Testis (tissue), 3 donors: ENCODE results near the gene EML2. TPM values are rescaled to one million over a fixed set of nuclear protein-coding genes. Genes with fewer than 3 reads are reported as not detected.
"Not testable (repeated sequence)": the region's sequence is repeated elsewhere in the genome, so short reads cannot be mapped to it uniquely, and the experiment has no call there.

Source experiments
- DNase-seq: peaks from one replicate; pipeline ENCODE4 v3.0.0-alpha.2; 2019
- H3K27ac ChIP-seq, 2 donors: fragments of 200-600 bp; sonication (generic); one replicate each; pipeline ENCODE4 v1.5.1; 2019
- H3K27me3 ChIP-seq: fragments of 200-600 bp; sonication (generic); one replicate; pipeline ENCODE4 v1.5.1; 2019
- H3K36me3 ChIP-seq: fragments of 200-600 bp; sonication (generic); one replicate; pipeline ENCODE4 v1.5.1; 2017; ENCODE audit warnings: low read depth; ENCODE audit errors: missing control alignments
- H3K4me1 ChIP-seq: fragments of 200-600 bp; sonication (generic); one replicate; pipeline ENCODE4 v1.5.1; 2019
- H3K4me3 ChIP-seq, 2 donors: fragments of 200-600 bp; sonication (generic); one replicate each; pipeline ENCODE4 v1.5.1; 2017 to 2019
- H3K9me3 ChIP-seq: fragments of 200-600 bp; sonication (generic); one replicate; pipeline ENCODE4 v1.5.1; 2017
- POLR2A ChIP-seq: fragments of 450-650 bp; IDR thresholded peaks from one replicate; pipeline ENCODE4 v1.6.1; 2017; ENCODE audit warnings: antibody characterized with exemption, mild to moderate bottlenecking, moderate library complexity
- WGBS, 2 donors: methylation state at CpG; one replicate each; pipeline ENCODE4 v1.1.5; 2018; 5-methylcytosine and 5-hydroxymethylcytosine counted together
- intact Hi-C: fragments of 100-400 bp; cut with DNase I; formaldehyde crosslinking; loops from one replicate; pipeline ENCODE4 v1.15.1; 2023; ENCODE audit warnings: low total_unique reads
- polyA plus RNA-seq: library from polyadenylated mRNA; stranded (reverse); fragments of 350-450 nt; fragmentation: Illumina TruSeq; extraction: RNeasy Lipid Tissue Mini Kit (QIAGEN cat#74804); gene quantifications from one replicate; pipeline ENCODE4 v1.2.3, GENCODE V29; 2014; ENCODE audit warnings: low read depth, low replicate concordance; ENCODE audit not compliant: insufficient read depth
- total RNA-seq, 2 donors: library from RNA; depleted of rRNA; stranded (reverse); fragments of >200 nt; gene quantifications; one replicate each; pipeline ENCODE4 v1.2.3, GENCODE V29; 2016
- TF ChIP-seq, protein P1 (sequence below), 3 experiments: fragments of 450-650 bp in 2 of 3; fragments of 200-600 bp in 1 of 3; sonication (generic) in 1 of 3; IDR thresholded peaks; one replicate each; pipeline ENCODE4 v1.5.1; 2016 to 2019; ENCODE audit warnings: antibody characterized with exemption in 3 of 3, mild to moderate bottlenecking in 2 of 3, moderate library complexity in 1 of 3

The EML2 gene
- total and polyA plus RNA-seq, 3 donors from 2014 or later, result 28.5 to 48.4 (median 36.3) TPM

DNA sequence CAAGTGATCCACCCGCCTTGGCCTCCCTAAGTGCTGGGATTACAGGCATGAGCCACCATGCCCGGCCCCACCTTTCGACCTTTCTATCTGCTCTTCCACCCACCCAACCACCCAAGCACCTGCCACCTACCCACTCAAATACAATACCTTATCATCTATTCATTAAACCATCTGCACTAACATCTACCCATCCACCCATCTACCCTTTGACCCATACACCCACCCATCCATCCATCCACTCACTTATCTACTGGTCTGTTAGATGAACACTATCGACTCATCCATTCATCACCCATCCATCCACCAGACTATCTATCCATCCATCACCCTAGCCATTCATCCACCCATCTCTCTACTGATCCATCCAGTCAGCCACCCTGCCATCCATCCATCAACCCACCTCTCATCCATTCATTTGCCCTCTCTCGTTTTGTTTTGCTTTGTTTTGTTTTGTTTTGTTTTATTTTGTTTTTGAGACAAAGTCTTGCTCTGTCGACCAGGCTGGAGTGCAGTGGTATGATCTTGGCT lies 17.2 kb downstream of the EML2 start:
- H3K27me3 ChIP-seq, result no peaks in the 10 kb centered on the region
- 90 to 91% methylated on average over 6 of the region's 6 CpGs for WGBS, 2 donors
- no peaks in the 10 kb centered on the region for H3K9me3 ChIP-seq

DNA sequence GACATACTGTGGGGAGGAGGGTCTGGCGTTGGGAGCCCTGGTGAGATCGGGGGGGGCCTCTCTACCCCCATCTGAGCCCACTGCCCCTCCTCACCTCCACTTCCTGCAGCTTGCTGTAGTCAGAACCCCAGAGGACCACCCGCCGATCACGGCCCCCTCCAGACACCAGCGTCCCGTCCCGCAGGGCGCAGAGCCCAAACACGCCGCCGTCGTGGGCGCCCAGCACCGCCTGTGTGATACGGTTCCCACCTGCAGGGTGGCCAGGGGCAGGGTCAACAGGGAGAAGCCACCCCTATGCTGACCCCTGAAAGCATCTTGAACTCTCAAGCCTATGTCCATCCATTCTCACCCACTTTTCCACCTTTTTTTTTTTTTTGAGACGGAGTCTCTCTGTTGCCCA lies 17.8 kb downstream of the EML2 start:
- Histone ChIP-seq H3K9me3 (no peaks in the 10 kb centered on the region), H3K27me3 (no peaks in the 10 kb centered on the region), H3K27ac (no peak overlapping the region), H3K4me1 (no peaks in the 10 kb centered on the region), H3K4me3 (no peak overlapping the region), H3K36me3 (no peaks in the 10 kb centered on the region)
- intact Hi-C loops, result no loop called here
- TF ChIP-seq, protein P1, sequence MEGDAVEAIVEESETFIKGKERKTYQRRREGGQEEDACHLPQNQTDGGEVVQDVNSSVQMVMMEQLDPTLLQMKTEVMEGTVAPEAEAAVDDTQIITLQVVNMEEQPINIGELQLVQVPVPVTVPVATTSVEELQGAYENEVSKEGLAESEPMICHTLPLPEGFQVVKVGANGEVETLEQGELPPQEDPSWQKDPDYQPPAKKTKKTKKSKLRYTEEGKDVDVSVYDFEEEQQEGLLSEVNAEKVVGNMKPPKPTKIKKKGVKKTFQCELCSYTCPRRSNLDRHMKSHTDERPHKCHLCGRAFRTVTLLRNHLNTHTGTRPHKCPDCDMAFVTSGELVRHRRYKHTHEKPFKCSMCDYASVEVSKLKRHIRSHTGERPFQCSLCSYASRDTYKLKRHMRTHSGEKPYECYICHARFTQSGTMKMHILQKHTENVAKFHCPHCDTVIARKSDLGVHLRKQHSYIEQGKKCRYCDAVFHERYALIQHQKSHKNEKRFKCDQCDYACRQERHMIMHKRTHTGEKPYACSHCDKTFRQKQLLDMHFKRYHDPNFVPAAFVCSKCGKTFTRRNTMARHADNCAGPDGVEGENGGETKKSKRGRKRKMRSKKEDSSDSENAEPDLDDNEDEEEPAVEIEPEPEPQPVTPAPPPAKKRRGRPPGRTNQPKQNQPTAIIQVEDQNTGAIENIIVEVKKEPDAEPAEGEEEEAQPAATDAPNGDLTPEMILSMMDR (IDR thresholded peaks at IDR 0.05), result no peak
- no peak for TF ChIP-seq POLR2A
- DNase-seq, result no peak
- WGBS, 2 donors, result 91 to 94% methylated on average over 16 to 17 of the region's 17 CpGs

More for the DNA sequence above, 17.2 kb downstream of the EML2 start:
- H3K4me3 ChIP-seq, result no peak overlapping the region
- DNase-seq, result no peak
- TF ChIP-seq POLR2A, result no peak
- TF ChIP-seq, protein P1 (IDR thresholded peaks at IDR 0.05), result no peak
- H3K4me1 ChIP-seq, result no peaks in the 10 kb centered on the region
- no peaks in the 10 kb centered on the region for H3K36me3 ChIP-seq
- intact Hi-C loops, result no loop called here
- H3K27ac ChIP-seq, result no peak overlapping the region

DNA sequence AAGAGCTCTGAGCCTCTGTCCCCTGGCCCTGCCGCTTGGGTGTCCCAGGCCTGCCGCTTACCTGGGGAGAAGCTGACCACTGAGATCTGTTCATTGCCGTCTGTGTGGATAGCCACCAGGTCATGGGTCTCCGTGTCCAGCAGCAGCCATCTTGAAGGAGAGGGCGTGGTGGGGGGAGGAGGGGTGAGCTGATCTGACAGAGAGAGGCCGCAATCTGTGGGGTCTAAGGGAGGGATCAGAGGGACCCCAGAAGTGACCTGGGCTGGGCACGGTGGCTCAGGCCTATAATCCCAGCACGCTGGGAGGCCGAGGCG lies 22.5 kb downstream of the EML2 start:
- no peaks in the 10 kb centered on the region for H3K9me3 ChIP-seq
- no peaks in the 10 kb centered on the region for H3K4me1 ChIP-seq
- no peak for DNase-seq
- H3K27ac ChIP-seq, result no peak overlapping the region
- TF ChIP-seq, protein P1 (IDR thresholded peaks at IDR 0.05), result no peak
- no peak for TF ChIP-seq POLR2A
- WGBS, 2 donors, result 54 to 77% methylated on average over 7 to 10 of the region's 10 CpGs
- H3K27me3 ChIP-seq, result no peaks in the 10 kb centered on the region
- H3K4me3 ChIP-seq, result peak overlapping the region; percentile 29 to 38
- H3K36me3 ChIP-seq, result no peaks in the 10 kb centered on the region
- intact Hi-C loops, result no loop called here

DNA sequence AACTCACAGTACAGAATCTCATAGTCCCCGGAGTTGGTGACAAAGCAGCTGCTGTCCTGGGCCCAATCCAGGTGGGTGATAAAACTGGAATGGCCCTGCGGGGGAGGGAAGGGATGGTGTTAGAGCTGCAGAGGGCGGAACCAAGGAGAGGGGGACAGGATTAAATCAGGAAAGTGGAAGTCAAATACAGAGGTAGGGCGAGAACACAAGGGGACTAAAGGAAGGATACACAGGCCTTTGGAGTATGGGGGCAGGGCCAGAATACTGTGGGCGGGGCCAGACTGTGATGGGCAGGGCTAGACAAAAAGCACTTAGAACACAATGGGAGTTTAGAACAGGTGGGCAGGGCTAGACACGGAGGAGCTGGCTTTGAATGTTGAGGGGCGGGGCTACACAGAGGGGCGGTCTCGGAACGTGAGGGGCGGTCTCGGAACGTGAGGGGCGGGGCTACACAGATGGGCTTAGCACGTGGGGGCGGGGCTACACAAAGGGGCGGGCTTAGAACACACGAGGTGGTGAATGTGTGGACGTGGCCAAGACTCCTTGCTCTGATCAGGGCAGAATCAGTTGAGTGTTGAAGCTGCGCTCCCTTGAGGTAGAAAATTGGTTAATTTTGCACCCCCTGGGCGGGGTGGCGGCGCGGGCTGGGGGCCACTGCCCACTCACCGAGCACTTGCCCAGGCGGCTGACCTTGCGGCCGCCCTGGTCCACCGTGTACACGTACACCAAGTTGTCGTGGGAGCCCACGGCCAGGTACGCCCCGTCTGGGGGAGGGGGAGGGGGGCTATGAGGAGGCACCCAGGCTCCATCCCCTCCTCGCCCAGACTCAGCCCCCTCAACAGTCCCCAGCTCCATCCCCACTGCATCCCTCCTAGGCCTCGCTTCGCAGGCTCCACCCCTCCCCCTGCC lies 23.1 kb downstream of the EML2 start:
- no peaks in the 10 kb centered on the region for H3K4me1 ChIP-seq
- peak overlapping the region; percentile 29 to 38 for H3K4me3 ChIP-seq
- peak overlapping the region in 1 of 2 donors; percentile 35 for H3K27ac ChIP-seq
- TF ChIP-seq POLR2A, result no peak
- TF ChIP-seq, protein P1 (IDR thresholded peaks at IDR 0.05), result no peak
- intact Hi-C loops, result no loop called here
- no peaks in the 10 kb centered on the region for H3K36me3 ChIP-seq
- no peaks in the 10 kb centered on the region for H3K9me3 ChIP-seq
- WGBS, 2 donors, result 32 to 39% methylated on average over 36 to 37 of the region's 37 CpGs
- DNase-seq, result peak; percentile 92
- no peaks in the 10 kb centered on the region for H3K27me3 ChIP-seq

DNA sequence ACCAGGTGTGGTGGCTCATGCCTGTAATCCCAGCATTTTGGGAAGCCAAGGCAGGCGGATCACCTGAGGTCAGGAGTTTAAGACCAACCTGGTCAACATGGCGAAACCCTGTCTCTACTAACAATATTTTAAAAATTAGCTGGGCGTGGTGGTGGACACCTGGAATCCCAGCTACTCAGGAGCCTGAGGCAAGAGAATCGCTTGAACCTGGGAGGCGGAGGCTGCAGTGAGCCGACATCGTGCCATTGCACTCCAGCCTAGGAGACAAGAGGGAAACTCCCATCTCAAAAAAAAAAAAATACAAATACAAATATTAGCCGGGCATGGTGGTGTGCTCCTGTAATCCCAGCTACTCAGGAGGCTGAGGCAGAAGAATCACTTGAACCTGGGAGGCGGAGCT lies 24.1 kb downstream of the EML2 start:
- H3K4me1 ChIP-seq, H3K27me3 ChIP-seq, H3K9me3 ChIP-seq, intact Hi-C loops, H3K27ac ChIP-seq, H3K36me3 ChIP-seq, DNase-seq, H3K4me3 ChIP-seq: not testable (repeated sequence)
- 81 to 84% methylated on average over 9 of the region's 9 CpGs for WGBS, 2 donors
